Stomach smooth muscle (tissue), 2 donors: ENCODE results near the gene UNC119B.

Source experiments
- H3K27ac ChIP-seq: one replicate; pipeline ENCODE4 v1.7.0; 2013; ENCODE audit warnings: mild to moderate bottlenecking, low read length, inconsistent platforms
- H3K27me3 ChIP-seq, 2 donors: one replicate each; pipeline ENCODE4 v1.7.0; 2013; ENCODE audit warnings: low read length in 2 of 2; ENCODE audit not compliant: insufficient read depth in 2 of 2, control insufficient read depth in 1 of 2
- H3K36me3 ChIP-seq, 2 donors: one replicate each; pipeline ENCODE4 v1.7.0; 2013; ENCODE audit warnings: low read length in 2 of 2; ENCODE audit not compliant: control insufficient read depth in 2 of 2, insufficient read depth in 2 of 2
- H3K4me1 ChIP-seq: one replicate; pipeline ENCODE4 v1.7.0; 2013; ENCODE audit warnings: low read length; ENCODE audit not compliant: control insufficient read depth, insufficient read depth
- H3K4me3 ChIP-seq, 2 donors: one replicate each; pipeline ENCODE4 v1.7.0; 2013; ENCODE audit warnings: low read length in 2 of 2
- H3K9ac ChIP-seq, 2 donors: one replicate each; pipeline ENCODE4 v1.7.0; 2013; ENCODE audit warnings: low read length in 2 of 2, mild to moderate bottlenecking in 1 of 2
- H3K9me3 ChIP-seq, 2 donors: one replicate each; pipeline ENCODE4 v1.7.0; 2013; ENCODE audit warnings: low read length in 2 of 2; ENCODE audit not compliant: control insufficient read depth in 2 of 2
- donor health status: healthy.
- donor health status: Pancreatic carcinoma.

Gene UNC119B

DNA sequence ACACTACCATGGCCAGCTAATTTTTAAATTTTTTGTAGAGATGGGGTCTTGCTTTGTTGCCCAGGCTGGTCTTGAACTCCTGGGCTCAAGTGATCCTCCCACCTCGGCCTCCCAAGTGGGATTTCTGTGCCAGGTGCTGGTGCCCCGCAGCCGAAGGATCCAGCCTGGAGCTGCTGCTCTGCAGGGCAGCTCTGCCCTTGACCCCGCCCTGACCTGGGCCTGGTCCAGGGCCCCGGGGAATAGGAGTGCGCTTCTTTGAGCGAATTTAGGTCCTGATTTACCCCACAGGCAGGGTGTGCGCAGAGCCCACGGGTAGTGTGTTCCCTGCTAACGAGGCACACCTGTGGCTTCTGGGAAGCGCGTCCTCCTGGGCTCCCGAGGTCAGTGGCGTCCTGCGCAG is 30.6 kb downstream of the UNC119B start:
- peaks cover 0 to 2% of the 10 kb centered on the region in 2 donors for H3K36me3 ChIP-seq
- no peaks in the 10 kb centered on the region for H3K4me1 ChIP-seq
- H3K9me3 ChIP-seq, result no peaks in the 10 kb centered on the region
- no peaks in the 10 kb centered on the region for H3K27me3 ChIP-seq
- no peak overlapping the region for H3K27ac ChIP-seq
- no peak overlapping the region for H3K4me3 ChIP-seq
- no peak overlapping the region for H3K9ac ChIP-seq

DNA sequence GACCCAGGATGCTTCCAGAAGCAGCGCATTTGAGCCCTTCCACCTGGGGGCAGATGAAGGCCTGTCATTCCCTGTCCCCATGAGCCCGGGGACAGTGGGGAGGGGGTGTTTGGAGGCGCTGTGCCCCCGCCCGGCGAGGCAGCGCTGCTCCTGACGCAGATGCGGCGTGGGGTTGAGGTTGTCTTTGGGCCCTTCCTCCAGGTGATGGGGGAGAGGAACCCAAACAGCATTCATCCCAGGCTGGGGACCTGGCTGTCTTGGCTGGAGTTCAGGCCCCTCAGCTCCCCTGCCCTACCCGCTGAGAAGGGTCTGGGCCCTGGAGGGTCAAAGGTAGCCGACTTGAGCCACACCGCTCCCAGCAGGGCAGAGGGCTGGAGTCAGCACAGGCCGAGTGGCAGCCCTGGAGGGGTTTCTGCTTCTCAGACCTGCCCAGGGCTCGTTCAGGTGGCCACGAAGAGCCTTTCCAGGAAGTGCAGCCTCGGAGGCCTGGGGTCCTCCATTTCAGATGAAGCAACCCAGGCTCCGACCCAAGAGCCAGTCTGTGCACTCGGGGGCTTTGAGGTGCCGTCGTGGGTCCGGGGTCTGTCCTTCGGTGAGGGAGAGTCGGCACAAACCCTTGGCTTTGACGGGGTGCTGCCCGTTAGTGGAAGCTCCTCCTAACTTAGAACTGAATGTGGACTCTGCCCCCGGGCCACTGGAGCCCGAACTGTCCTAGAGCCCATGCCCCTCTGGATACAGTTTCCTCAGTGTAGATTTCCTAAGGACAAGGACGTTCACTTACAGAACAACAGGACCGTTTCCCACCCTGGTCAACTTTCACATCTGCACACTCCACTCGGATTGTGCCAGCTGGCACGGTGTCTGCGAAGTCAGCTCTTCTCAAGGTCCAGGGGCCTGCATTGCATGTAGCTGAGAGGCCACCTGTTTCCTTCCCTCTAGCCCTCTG is 31.5 kb downstream of the UNC119B start:
- Histone ChIP-seq H3K4me3 (no peak overlapping the region), H3K4me1 (no peaks in the 10 kb centered on the region), H3K27me3 (no peaks in the 10 kb centered on the region), H3K36me3 (no peaks in the 10 kb centered on the region), H3K9me3 (no peaks in the 10 kb centered on the region), H3K9ac (no peak overlapping the region), H3K27ac (no peak overlapping the region)

GRCh38 chr12:120744922-120745493 is 34.8 kb downstream of the UNC119B start:
- H3K27me3 ChIP-seq, result no peaks in the 10 kb centered on the region

DNA sequence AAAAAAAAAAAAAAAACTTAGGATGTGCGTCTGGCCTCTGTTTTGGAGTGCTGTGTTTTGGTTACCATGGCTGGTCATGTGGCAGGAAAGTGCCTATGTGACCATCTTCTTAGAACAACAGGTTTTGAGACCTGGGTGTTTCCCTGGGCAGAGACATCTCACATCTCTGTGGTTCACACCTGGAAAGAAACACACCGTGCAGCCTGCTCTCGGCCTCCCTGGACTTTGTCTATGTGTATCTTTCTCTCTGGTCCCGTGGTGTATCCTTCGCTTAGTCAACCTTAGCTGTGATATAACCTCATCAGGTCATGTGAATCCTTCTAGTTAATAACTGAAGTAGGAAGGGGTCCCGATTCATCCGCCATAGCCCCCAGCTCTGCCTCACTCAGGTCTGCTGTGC is 38.0 kb downstream of the UNC119B start:
- H3K27ac ChIP-seq, result no peak overlapping the region
- no peaks in the 10 kb centered on the region for H3K36me3 ChIP-seq
- H3K4me1 ChIP-seq, result no peaks in the 10 kb centered on the region
- H3K27me3 ChIP-seq, result no peaks in the 10 kb centered on the region
- H3K9me3 ChIP-seq, result no peaks in the 10 kb centered on the region
- H3K9ac ChIP-seq, result no peak overlapping the region
- H3K4me3 ChIP-seq, result no peak overlapping the region

More at GRCh38 chr12:120744922-120745493, 34.8 kb downstream of the UNC119B start:
- Histone ChIP-seq H3K4me3 (no peak overlapping the region), H3K27ac (no peak overlapping the region), H3K36me3 (no peaks in the 10 kb centered on the region), H3K4me1 (no peaks in the 10 kb centered on the region), H3K9ac (no peak overlapping the region), H3K9me3 (no peaks in the 10 kb centered on the region)

- Histone ChIP-seq H3K4me3 (no peak overlapping the region), H3K36me3 (no peaks in the 10 kb centered on the region), H3K27me3 (no peaks in the 10 kb centered on the region), H3K9me3 (no peaks in the 10 kb centered on the region), H3K27ac (no peak overlapping the region), H3K4me1 (no peaks in the 10 kb centered on the region), H3K9ac (no peak overlapping the region)
Observed at GRCh38 chr12:120749256-120749655, 39.0 kb downstream of the UNC119B start.

GRCh38 chr12:120750806-120751205 is 40.5 kb downstream of the UNC119B start:
- no peaks in the 10 kb centered on the region for H3K4me1 ChIP-seq
- no peaks in the 10 kb centered on the region for H3K9me3 ChIP-seq
- no peak overlapping the region for H3K4me3 ChIP-seq
- H3K36me3 ChIP-seq, result no peaks in the 10 kb centered on the region
- no peak overlapping the region for H3K9ac ChIP-seq
- no peak overlapping the region for H3K27ac ChIP-seq
- no peaks in the 10 kb centered on the region for H3K27me3 ChIP-seq

DNA sequence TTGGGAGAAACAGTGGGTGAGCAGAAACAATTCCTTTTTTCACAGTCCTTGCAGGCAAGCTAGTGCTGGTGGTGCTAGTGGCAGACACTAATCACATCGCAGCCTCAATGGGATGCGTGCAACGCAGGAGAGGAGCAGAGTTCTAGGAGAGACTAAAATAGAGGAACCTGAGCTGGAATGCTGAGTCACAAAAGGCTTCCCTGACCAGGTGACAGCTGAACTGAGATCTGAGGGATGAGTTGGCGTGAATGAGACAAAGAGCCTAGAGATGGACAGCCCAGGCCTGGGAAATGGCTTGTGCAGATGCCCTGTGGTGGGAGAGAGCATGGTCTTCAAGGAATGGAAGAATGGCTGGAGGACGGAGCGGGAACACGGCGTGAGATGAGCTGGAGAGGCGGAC is 41.1 kb downstream of the UNC119B start:
- H3K9me3 ChIP-seq, result no peaks in the 10 kb centered on the region
- H3K4me1 ChIP-seq, result no peaks in the 10 kb centered on the region
- no peak overlapping the region for H3K4me3 ChIP-seq

DNA sequence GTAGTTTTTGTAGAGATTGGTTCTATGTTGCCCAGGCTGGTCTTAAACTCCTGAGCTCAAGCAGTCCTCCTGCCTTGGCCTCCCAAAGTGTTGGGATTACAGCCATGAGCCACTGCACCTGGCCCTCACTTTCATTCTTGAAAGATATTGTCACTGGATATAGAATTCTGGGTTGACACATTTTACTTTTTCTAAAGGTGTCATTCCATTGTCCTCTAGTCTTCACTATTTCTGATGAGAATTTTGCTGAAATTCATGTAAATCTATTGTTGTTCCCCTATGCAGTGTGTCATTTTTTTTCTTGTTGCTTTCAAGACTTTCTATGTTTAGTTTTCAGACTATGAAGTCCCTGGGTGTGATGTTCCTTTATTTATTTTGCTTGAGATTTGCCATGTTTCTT is 44.5 kb downstream of the UNC119B start:
- no peaks in the 10 kb centered on the region for H3K27me3 ChIP-seq
- H3K9me3 ChIP-seq, result no peaks in the 10 kb centered on the region
- H3K27ac ChIP-seq, result no peak overlapping the region
- H3K9ac ChIP-seq, result no peak overlapping the region
- peaks cover 0 to under 1% of the 10 kb centered on the region in 2 donors for H3K36me3 ChIP-seq
- H3K4me3 ChIP-seq, result no peak overlapping the region
- H3K4me1 ChIP-seq, result no peaks in the 10 kb centered on the region

More for the DNA sequence above, 41.1 kb downstream of the UNC119B start:
- H3K27ac ChIP-seq, result no peak overlapping the region
- H3K27me3 ChIP-seq, result no peaks in the 10 kb centered on the region
- H3K9ac ChIP-seq, result no peak overlapping the region
- H3K36me3 ChIP-seq, result no peaks in the 10 kb centered on the region

DNA sequence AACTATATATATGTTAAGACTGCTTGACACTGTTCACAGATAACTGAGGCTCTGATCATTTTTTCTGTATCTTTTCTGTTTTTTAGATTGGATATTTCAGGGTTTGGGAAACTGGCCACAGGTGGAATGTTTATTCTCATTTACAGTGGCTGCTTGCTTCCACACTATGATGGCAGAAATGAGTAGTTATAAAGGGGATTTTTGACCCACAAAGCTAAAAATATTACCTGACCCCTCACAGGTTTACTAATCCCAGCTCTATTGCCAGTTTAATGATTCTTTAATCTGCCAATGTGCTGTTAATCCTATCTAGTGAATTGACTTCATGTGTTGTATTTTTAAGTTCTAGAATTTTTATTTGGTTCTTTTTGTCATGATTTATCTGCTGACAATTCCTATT is 45.0 kb downstream of the UNC119B start:
- no peaks in the 10 kb centered on the region for H3K4me1 ChIP-seq
- no peak overlapping the region for H3K9ac ChIP-seq
- H3K4me3 ChIP-seq, result no peak overlapping the region
- no peak overlapping the region for H3K27ac ChIP-seq
- H3K9me3 ChIP-seq, result no peaks in the 10 kb centered on the region
- peaks cover 0 to 3% of the 10 kb centered on the region in 2 donors for H3K36me3 ChIP-seq
- no peaks in the 10 kb centered on the region for H3K27me3 ChIP-seq

DNA sequence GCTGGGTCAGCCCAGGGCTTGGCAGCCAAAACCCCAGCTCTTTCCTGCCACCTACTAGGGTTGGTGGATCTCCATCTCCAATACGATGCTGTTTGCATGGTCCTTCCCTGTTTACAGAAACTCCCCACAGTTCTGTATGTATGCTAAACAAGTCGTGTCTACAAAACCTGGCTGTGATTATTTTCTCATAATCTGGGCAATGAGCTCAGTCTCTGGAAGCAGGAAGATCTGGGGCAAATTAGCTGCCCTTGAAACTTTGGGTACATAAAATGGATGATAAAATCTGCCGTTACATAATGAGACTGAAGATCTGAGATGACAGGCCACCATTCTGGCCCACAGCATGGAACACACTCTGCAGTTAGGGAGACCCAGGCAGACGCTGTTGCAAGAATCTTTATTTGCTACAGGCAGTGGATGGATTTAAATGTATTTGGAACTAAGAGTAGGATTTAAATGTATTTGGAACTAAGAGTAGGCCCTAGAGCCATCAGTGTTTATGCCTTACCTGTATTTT is 47.0 kb downstream of the UNC119B start:
- no peaks in the 10 kb centered on the region for H3K27me3 ChIP-seq
- peaks cover 0 to 7% of the 10 kb centered on the region in 2 donors for H3K36me3 ChIP-seq
- no peak overlapping the region for H3K9ac ChIP-seq
- no peak overlapping the region for H3K27ac ChIP-seq
- peaks cover 18% of the 10 kb centered on the region for H3K4me1 ChIP-seq
- no peak overlapping the region for H3K4me3 ChIP-seq
- H3K9me3 ChIP-seq, result no peaks in the 10 kb centered on the region

DNA sequence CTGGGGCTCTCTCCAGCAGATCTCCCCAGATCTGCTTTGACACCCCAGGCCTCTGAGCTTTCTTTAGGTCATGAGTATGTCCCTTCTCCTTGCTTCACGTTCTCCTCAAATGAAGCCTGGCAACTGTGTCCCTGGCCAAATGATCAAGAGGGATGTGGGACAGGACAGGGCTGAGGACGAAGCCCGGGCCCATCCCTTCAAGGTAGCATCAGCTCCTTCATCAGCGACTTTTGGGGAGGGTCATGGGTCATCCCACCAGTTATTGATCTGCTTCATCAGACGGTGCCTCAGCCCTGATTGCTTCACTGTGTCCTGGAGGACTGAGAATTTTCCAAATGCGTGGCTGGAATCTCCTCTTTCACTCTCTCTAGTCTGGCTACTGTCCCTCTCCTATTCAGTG is 47.7 kb downstream of the UNC119B start:
- H3K4me1 ChIP-seq, result peaks cover 19% of the 10 kb centered on the region
- H3K9ac ChIP-seq, result no peak overlapping the region
- H3K4me3 ChIP-seq, result no peak overlapping the region

More for the DNA sequence above, 47.7 kb downstream of the UNC119B start:
- Histone ChIP-seq H3K36me3 (peaks cover 0 to 7% of the 10 kb centered on the region in 2 donors), H3K9me3 (no peaks in the 10 kb centered on the region), H3K27ac (no peak overlapping the region), H3K27me3 (no peaks in the 10 kb centered on the region)
